ENCODE data around the gene SENP5. TPM values are rescaled to one million over a fixed set of nuclear protein-coding genes. Genes with fewer than 3 reads are reported as not detected.

The SENP5 gene
- total and polyA plus RNA-seq, 8 donors: 5.2 to 115 (median 38.8) TPM

DNA sequence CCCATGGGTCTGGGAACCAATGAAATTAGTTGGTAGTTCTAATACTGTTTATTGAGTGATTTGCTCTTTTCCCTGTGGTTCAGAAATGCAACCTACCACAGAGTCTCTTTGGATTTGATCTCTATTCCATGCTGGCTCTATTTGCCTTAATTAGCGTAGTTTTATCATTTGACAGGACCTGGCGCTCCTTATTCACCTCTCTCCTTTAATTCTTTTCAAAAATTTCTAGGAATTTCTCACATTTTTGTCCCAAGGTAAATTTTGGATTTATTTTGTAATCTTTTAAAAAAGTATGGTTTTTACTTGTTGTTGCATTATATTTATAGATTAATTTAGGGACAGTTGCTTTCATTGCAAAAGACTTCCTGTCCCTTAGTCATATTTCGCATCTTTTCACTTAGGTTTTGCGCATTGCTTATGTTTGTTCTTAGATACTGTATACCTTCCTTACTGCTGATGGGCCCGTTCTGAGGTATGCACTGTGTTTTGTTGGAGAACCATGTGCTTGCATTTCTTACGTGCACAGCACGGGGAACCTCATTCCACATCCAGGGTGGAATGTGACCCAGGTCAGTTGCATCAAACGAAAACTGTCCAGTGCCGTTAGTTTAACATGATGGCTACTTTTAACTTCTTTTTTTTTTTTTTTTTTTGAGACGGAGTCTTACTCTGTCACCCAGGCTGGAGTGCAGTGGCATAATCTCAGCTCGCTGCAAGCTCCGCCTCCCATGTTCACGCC is 27.0 kb downstream of the SENP5 start:
- TF ChIP-seq, protein P1, sequence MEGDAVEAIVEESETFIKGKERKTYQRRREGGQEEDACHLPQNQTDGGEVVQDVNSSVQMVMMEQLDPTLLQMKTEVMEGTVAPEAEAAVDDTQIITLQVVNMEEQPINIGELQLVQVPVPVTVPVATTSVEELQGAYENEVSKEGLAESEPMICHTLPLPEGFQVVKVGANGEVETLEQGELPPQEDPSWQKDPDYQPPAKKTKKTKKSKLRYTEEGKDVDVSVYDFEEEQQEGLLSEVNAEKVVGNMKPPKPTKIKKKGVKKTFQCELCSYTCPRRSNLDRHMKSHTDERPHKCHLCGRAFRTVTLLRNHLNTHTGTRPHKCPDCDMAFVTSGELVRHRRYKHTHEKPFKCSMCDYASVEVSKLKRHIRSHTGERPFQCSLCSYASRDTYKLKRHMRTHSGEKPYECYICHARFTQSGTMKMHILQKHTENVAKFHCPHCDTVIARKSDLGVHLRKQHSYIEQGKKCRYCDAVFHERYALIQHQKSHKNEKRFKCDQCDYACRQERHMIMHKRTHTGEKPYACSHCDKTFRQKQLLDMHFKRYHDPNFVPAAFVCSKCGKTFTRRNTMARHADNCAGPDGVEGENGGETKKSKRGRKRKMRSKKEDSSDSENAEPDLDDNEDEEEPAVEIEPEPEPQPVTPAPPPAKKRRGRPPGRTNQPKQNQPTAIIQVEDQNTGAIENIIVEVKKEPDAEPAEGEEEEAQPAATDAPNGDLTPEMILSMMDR (IDR thresholded peaks at IDR 0.05): no peak
- TF ChIP-seq EP300 (IDR thresholded peaks at IDR 0.05) (no peak), POLR2AphosphoS5 (IDR thresholded peaks at IDR 0.05) (no peak), POLR2A (IDR thresholded peaks at IDR 0.05) (no peak)
- Histone ChIP-seq H3K36me3 (peaks cover 2 to 20% (median 3%) of the 10 kb centered on the region in 4 donors), H3K9me3 (no peaks in the 10 kb centered on the region), H3K4me3 (no peak overlapping the region), H3K4me1 (peaks cover 0 to 18% (median 3%) of the 10 kb centered on the region in 4 donors), H3K27ac (no peak overlapping the region), H3K27me3 (no peaks in the 10 kb centered on the region)
- intact Hi-C loops (cut with DNase I; ENCODE audit: low total_unique reads): no loop called here
- no peak for DNase-seq
- 93 to 97% (median 95%) methylated on average over 13 of the region's 13 CpGs for WGBS, 5 donors

DNA sequence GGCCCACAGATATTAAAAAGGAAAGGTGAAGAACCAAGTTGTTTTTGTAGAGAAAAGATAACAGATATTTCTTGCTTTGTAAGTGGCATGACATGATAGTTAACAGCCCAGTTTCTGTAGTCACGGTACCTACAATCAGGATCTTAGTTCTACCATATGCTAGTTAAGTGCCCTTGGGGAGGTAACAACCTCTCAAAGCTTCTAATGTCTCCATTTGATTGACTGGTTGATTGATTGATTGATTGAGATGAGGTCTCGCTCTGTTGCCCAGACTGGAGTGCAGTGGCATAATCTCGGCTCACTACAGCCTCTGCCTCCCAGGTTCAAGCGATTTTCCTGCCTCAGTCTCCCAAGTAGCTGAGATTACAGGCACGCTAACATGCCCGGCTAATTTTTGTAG is 28.5 kb downstream of the SENP5 start:
- intact Hi-C loops (cut with DNase I; ENCODE audit: low total_unique reads): no loop called here
- no peaks in the 10 kb centered on the region for H3K27me3 ChIP-seq
- H3K4me1 ChIP-seq: peaks cover 0 to 11% (median 3%) of the 10 kb centered on the region in 4 donors
- H3K9me3 ChIP-seq: no peaks in the 10 kb centered on the region
- H3K36me3 ChIP-seq: peaks cover 3 to 30% (median 17%) of the 10 kb centered on the region in 4 donors
- TF ChIP-seq, protein P1 (IDR thresholded peaks at IDR 0.05): no peak
- TF ChIP-seq POLR2A (IDR thresholded peaks at IDR 0.05) (no peak), POLR2AphosphoS5 (IDR thresholded peaks at IDR 0.05) (no peak), EP300 (IDR thresholded peaks at IDR 0.05) (no peak)
- H3K27ac ChIP-seq: no peak overlapping the region
- DNase-seq: no peak
- no peak overlapping the region for H3K4me3 ChIP-seq
- 96 to 99% (median 98%) methylated on average over 6 of the region's 6 CpGs for WGBS, 5 donors

DNA sequence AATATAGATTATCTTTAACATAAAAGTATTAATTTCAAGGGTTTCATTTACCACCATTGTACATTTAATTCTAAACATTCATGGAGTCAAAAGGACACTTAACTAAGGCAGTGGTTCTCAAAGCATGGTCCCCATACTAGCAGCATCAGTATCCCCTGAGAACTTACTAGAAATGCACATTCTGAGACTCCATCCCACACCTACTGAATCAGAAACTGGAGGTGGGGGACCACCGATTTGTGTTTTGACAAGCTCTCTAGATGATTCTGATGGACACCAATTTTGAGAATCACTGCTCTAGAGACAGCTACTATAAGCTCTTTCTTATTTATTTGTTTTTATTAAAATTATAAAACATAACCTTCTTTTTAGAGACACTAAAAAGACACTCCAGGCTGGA is 34.0 kb downstream of the SENP5 start:
- Histone ChIP-seq H3K27me3 (no peaks in the 10 kb centered on the region), H3K4me3 (no peak overlapping the region), H3K4me1 (no peaks in the 10 kb centered on the region), H3K27ac (no peak overlapping the region), H3K9me3 (no peaks in the 10 kb centered on the region), H3K36me3 (peaks cover 35 to 77% (median 71%) of the 10 kb centered on the region in 4 donors)
- intact Hi-C loops (cut with DNase I; ENCODE audit: low total_unique reads): no loop called here
- DNase-seq: no peak
- WGBS, 5 donors: 81 to 100% (median 91%) methylated on average over 1 of the region's 1 CpG
- TF ChIP-seq, protein P1 (IDR thresholded peaks at IDR 0.05): no peak
- TF ChIP-seq POLR2AphosphoS5 (IDR thresholded peaks at IDR 0.05) (no peak), POLR2A (IDR thresholded peaks at IDR 0.05) (no peak), EP300 (IDR thresholded peaks at IDR 0.05) (no peak)

DNA sequence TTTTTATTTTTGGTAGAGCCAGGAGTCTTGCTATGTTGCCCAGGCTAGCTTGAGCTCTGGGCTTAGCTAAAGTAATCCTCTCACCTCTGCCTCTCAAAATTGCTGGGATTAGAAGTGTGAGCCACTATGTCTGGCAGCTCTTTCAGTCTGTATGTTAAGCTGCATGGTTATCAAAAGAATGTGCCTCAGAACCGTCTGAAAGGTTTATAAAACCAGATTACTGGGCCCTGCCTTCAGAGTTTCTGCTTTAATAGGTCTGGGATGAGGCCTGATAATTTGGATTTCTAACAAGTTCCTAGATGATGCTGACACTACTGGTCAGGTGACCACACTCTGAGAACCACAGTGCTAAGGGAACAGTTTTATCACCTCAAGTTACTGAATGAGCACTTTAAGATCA is 34.6 kb downstream of the SENP5 start:
- Histone ChIP-seq H3K9me3 (no peaks in the 10 kb centered on the region), H3K36me3 (peaks cover 35 to 82% (median 76%) of the 10 kb centered on the region in 4 donors), H3K4me3 (no peak overlapping the region), H3K27ac (no peak overlapping the region), H3K27me3 (no peaks in the 10 kb centered on the region), H3K4me1 (no peaks in the 10 kb centered on the region)
- DNase-seq: no peak
- intact Hi-C loops (cut with DNase I; ENCODE audit: low total_unique reads): no loop called here
- 44 to 78% (median 65%) methylated on average over 1 of the region's 1 CpG for WGBS, 5 donors
- TF ChIP-seq POLR2AphosphoS5 (IDR thresholded peaks at IDR 0.05): no peak
- TF ChIP-seq, protein P1 (IDR thresholded peaks at IDR 0.05): no peak
- no peak for TF ChIP-seq POLR2A (IDR thresholded peaks at IDR 0.05)
- no peak for TF ChIP-seq EP300 (IDR thresholded peaks at IDR 0.05)
